HG03103 (cell line): ENCODE data around the gene LMX1A.

ENCODE experiments used
- ATAC-seq: cut with Tn5 transposase; IDR thresholded peaks from one replicate; pipeline ENCODE4 v1.9.1; 2021; ENCODE audit warnings: low read depth; ENCODE audit not compliant: unreplicated experiment

LMX1A gene

DNA sequence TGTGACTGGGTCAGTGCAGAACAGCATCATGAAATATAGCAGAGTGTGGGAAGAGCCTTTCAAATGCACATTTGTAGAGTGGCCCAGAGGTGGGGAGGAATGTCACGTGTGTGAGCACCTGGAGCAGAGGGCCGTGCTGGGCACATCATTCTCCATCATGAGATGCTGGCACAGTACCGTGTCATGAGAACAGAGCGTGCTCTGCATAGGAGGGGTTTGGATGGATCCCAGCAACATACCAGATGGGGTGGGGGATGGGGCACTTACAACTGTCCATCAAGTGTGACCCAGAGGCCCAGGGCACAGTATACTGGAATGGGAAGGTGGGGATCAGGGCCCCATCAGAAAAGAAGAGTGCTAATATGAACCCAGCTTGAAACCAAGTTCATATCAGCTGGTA, 182.0 kb downstream of the LMX1A start:
- no peak for ATAC-seq

DNA sequence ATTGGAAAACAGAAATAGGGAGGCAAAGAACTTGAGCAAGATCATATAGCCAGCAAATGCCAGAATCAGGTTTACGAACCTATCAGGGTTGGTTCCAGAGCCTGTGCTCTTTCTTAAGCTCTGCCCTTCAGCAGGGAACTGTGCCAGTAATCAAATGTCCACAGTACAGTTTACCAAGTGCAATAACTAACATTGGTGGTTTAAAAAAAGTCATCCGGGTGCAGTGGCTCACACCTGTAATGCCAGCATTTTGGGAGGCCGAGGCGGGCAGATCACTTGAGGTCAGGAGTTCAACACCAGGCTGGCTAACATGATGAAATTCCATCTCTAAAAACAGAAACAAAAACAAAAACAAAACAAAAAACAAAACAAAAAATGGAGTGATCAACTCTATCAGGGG, 182.7 kb downstream of the LMX1A start:
- ATAC-seq = no peak

DNA sequence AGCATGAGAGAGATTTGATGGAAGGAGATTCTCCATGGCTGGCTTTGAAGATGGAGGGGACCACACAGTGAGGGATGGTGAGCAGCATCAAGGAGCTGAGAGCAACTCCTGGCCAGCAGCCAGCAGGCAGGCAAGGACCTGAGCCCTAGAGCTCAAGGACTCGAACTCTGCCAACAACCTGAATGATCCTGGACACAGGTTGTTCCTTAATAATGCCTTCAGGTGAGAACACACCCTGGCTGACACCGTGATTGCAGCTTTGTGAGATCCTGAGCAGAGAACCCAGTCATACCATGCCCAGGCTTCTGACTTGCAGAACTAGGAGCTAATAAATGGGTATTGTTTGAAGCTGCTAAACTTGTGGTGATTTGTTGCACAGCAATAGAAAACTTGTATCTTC, 183.1 kb downstream of the LMX1A start:
- no peak for ATAC-seq

DNA sequence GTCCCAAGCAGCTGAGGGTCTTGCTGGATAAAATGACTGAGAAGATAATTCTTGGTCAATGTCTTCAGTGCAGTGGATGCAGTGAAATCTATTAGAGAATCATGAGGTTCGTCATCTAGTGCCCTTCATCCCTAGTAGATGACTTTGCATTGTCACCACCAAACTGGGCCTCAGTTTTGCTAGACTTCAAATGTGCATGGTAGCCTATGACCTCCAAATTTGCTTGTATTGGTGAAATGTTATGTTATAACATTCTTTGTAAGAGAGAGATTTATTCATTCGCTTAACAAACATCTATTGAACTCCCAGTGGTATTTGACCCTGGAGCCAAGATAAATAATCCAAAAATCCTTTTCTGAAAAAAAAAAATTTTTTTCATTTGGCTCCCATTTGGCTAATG, 183.8 kb downstream of the LMX1A start:
- ATAC-seq = no peak

DNA sequence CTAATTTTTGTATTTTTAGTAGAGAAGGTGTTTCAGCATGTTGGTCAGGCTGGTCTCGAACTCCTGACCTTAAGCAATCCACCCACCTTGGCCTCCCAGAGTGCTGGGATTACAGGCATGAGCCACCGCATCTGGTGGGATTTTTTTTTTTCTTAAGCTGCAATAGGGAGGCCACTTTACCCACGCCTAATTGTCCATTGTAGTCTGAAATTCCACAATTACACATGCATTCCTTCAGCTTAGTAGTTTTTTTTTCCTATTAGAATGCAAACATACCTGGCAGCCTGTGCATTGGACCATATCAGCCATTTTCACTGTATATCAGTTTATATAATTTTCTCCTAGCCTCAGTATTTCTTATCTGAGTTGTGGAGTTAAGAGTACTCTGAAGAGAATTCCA, 186.8 kb downstream of the LMX1A start:
- no peak for ATAC-seq

DNA sequence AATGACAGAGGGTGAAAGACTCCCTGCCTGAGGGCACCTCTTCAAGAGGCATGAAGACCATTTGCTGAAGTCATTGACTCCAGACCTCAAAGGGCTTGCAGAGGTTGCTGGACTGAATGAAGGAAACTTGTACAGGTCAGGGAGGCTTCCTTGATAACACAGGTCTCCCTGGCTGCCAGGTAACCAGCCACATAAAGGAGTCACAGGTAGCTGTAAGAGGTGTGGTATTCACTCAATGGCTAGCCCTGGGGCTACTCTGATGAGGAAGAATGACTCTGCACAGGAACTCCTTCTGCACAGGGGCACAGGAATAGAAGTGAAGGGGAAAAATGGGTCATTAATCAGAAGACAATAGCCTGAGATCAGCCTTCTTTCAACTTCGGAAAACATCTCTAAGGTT, 187.5 kb downstream of the LMX1A start:
- ATAC-seq = no peak

DNA sequence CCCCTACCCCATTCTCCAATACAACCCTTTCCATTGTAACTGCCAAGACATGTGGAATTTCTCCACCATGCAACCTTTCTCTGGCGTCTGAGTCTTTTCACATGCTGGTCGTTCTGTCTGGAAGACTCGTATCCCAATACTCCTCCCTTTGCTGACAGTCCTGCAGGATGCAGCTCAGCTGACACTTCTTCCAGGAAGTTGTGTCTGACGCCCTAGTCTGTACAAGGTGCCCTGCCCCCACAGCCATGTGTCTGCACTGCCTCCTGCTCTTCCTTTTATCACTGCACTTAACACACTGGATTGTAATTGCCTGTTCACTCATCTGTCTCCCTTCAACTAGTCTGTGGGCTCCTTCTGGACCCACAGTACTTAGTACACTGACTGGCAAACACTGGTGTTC, 188.0 kb downstream of the LMX1A start:
- no peak for ATAC-seq

DNA sequence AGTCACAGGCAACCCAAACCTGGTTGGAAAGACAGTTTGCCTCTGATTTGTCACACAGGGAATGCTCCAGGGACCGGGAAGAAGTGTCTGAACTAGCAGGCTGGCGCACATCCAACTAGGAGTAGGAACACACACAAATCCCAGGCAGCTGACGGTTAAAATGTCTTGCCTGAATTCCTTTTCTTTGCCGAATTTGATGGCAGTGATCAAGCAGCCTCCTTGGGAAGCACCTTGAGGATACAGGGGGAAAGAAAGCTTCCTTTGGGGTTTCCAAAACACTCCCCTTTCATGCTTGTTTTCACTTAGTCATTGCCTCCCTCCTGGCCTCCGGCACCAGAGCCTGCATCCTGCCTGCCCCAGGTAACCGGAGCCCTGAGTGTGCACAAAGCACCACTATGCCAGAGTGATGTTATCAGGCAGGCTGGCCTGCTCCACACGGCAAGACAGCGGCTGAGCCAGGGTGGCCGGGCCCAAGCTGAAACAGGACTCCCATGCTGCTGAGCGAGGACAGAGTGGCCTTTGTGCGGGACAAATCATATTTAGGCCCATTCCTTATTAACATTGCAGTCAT, 193.8 kb downstream of the LMX1A start:
- no peak for ATAC-seq

DNA sequence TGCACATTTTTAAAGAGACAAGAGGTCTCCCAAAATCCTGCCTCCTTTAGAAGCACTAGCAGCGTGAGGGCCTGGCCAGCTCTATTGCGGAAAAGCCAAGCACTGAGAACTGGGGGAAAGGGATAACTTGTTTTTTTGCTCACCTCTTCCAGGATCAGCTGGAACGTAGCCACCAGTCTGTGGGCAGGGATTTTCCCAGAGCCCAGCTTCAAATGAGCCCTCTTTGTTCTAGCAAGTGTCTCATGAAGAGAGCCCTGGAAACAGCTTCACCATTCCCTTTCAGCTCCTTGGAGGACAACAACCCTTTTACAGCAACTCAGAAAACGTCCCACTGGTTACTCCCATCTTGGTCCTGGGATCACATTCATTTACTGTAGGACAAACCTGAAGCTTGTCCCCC, 195.4 kb downstream of the LMX1A start:
- ATAC-seq = no peak

DNA sequence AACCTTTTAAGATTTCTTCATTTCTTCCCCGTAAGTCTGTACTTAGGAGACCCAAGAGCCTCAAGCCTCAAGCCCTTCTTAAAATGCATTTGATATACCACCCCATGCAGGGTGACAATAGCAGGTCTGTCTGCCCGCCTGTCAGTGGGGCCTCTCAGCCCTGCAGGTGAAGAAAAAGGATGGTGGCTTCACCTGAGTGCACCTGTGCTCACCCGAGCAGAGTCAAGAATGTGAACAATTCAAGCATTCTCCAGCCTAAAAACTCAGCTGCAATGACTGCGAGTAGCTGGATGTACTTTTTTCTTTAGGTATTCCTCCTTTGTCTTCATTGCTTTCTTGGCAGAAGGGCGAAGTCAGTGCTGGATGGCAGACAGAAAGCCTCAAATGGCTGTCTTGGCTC, 203.3 kb downstream of the LMX1A start:
- no peak for ATAC-seq

DNA sequence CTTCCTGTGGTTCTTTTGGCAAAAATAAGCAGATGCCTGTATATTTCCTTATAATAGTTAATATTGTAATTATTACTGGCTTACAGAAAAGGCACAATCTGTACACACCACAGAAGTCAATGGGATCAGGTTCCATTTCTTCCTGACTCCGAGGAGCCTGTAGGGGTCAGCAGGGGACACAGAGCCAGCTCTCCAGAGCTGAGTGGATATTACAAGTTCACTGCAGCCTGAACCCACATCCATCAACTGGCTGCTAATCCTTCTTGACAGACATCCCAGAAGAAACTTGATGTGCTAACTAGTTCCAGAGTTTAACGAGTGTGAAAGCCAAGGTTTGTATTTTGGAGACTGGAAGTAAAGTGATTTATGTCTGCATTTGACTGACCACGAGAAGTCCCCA, 203.8 kb downstream of the LMX1A start:
- ATAC-seq = no peak

DNA sequence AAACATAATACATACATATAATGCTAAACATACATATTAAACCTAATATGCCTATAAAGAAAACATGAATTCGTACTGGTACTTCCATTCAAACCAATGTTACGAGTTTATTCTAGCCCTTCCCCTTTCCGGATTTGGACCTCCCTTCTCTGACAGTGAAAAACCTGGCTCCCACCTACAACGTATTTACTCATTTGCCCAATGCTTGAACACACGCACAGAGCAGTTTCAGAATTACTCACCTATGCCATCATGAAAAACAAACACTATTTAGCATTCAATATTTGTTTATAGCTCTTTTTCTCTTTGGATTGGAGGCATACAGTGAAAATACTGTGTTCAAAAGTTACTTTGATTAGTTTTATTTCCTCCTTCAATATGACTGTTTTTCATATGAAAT, 204.4 kb downstream of the LMX1A start:
- no peak for ATAC-seq
